Osteocyte (in vitro differentiated cells): Measurements from ENCODE around the gene ZFP69. TPM values are rescaled to one million over a fixed set of nuclear protein-coding genes. Genes with fewer than 3 reads are reported as not detected.
A peak's percentile ranks its signal among the peaks of the same experiment; 100 is the strongest.

ENCODE experiments used
- DNase-seq: peaks from one replicate; pipeline ENCODE4 v3.0.0; 2021; ENCODE audit warnings: mixed read lengths; ENCODE audit not compliant: unreplicated experiment; ENCODE audit errors: extremely low spot score
- H3K27ac Mint-ChIP-seq: one replicate; pipeline ENCODE4 v1.8.0; 2021; ENCODE audit warnings: mild to moderate bottlenecking, mixed read lengths; ENCODE audit not compliant: unreplicated experiment
- H3K27me3 Mint-ChIP-seq: one replicate; pipeline ENCODE4 v1.8.0; 2021; ENCODE audit warnings: mixed read lengths; ENCODE audit not compliant: unreplicated experiment
- H3K36me3 Mint-ChIP-seq: one replicate; pipeline ENCODE4 v1.8.0; 2021; ENCODE audit warnings: mixed read lengths; ENCODE audit not compliant: unreplicated experiment
- H3K4me1 Mint-ChIP-seq: one replicate; pipeline ENCODE4 v1.8.0; 2021; ENCODE audit warnings: mixed read lengths; ENCODE audit not compliant: unreplicated experiment
- H3K4me3 Mint-ChIP-seq: one replicate; pipeline ENCODE4 v1.8.0; 2021; ENCODE audit warnings: mild to moderate bottlenecking, moderate library complexity, mixed read lengths; ENCODE audit not compliant: unreplicated experiment
- H3K9me3 Mint-ChIP-seq: one replicate; pipeline ENCODE4 v1.8.0; 2021; ENCODE audit warnings: mixed read lengths; ENCODE audit not compliant: unreplicated experiment
- long read RNA-seq: library from polyadenylated mRNA; unstranded; transcript quantifications from one replicate; pipeline ENCODE4 v2.0.0, GENCODE V29; 2021
- total RNA-seq: library from RNA; stranded (reverse); gene quantifications from 2 replicates; pipeline ENCODE4 v1.2.1, GENCODE V29; 2021
- TF ChIP-seq, protein P1 (sequence below): fragments of 200-600 bp; sonication (generic); IDR thresholded peaks from 2 replicates; pipeline ENCODE4 v1.5.0; 2021; ENCODE audit warnings: antibody characterized with exemption, mild to moderate bottlenecking, moderate library complexity

ZFP69 gene
- total RNA-seq = 3.7 and 4.9 TPM in 2 replicates
- long read RNA-seq, partial matches to known transcripts = 1 of 3 reads
- long read RNA-seq, other reads (novel, unspliced or antisense) = 2 of 3 reads

DNA sequence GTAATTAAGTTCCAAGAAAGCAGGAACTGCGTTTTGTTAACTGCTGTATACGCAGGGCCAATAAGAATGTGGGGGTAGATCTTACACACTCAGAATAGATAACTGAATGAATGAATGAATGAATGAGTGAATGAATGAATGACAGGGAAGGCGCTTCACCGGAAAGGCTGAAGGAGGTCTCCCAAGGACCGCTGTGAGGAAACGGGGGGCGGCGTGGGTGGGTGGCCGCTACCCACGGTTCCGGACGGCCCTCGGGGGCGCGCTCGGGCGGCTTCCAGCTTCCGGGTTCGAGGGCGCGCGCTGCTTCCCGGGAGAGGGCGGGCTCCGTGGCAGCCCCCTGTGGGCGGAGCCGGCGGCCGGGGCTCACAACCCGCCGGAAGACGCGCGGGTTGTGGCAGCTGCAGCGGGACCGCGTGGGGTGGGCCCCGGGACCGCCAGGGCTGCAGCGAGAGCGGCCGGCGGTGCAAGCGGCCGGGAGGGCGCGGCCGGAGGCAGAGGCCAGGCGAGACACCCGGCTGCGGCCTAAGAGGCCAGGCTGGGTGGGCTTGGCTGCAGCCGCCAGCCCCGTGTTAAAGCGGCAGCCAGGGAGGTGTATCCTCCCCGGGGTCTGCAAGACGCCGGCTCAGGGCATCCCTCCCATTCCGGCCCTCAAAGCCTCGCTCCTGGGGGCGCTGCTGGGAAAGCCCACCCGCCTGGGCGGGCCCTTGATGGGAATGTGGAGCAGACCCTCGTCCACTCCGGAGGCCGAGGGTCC lies at the start of gene ZFP69:
TSS of gene ZFP69 (plus strand) at position 367 of the 754 bp plus-strand sequence. CDS start 2,072 bp downstream, outside the sequence.
- Mint-ChIP-seq H3K9me3 (peaks cover 24% of the 10 kb centered on the region), H3K27ac (peak within 1 kb of the TSS; percentile 54), H3K27me3 (no peaks in the 10 kb centered on the region), H3K4me3 (peak within 1 kb of the TSS; percentile 83), H3K4me1 (peaks cover 16% of the 10 kb centered on the region), H3K36me3 (peaks cover 19% of the 10 kb centered on the region)
- TF ChIP-seq, protein P1, sequence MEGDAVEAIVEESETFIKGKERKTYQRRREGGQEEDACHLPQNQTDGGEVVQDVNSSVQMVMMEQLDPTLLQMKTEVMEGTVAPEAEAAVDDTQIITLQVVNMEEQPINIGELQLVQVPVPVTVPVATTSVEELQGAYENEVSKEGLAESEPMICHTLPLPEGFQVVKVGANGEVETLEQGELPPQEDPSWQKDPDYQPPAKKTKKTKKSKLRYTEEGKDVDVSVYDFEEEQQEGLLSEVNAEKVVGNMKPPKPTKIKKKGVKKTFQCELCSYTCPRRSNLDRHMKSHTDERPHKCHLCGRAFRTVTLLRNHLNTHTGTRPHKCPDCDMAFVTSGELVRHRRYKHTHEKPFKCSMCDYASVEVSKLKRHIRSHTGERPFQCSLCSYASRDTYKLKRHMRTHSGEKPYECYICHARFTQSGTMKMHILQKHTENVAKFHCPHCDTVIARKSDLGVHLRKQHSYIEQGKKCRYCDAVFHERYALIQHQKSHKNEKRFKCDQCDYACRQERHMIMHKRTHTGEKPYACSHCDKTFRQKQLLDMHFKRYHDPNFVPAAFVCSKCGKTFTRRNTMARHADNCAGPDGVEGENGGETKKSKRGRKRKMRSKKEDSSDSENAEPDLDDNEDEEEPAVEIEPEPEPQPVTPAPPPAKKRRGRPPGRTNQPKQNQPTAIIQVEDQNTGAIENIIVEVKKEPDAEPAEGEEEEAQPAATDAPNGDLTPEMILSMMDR = peak; percentile 8
- DNase-seq = peak; percentile 88

DNA sequence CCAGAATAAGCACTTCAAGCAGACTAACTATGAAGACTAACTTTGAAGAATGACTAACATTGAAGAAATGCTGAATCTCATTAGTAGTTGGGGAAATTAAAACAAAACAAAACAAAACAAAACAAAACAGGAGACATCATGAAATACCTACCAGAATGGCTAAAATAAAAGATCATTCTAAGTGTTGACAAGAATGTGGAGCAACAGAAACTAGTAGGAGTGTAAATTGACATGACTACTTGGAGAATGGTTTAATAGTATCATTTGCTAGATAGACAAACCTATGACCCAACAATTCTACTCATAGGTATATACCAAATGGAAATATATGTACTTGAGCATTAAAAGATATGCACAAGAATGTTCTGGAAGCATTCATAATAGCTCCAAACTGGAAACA lies 45.7 kb upstream of the ZFP69 start:
- H3K9me3 Mint-ChIP-seq = no peaks in the 10 kb centered on the region
- no peak for DNase-seq
- H3K4me3 Mint-ChIP-seq = no peak overlapping the region
- no peaks in the 10 kb centered on the region for H3K27me3 Mint-ChIP-seq
- no peak overlapping the region for H3K27ac Mint-ChIP-seq
- H3K4me1 Mint-ChIP-seq = peaks cover 10% of the 10 kb centered on the region
- TF ChIP-seq, protein P1 = no peak
- H3K36me3 Mint-ChIP-seq = peaks cover 4% of the 10 kb centered on the region

DNA sequence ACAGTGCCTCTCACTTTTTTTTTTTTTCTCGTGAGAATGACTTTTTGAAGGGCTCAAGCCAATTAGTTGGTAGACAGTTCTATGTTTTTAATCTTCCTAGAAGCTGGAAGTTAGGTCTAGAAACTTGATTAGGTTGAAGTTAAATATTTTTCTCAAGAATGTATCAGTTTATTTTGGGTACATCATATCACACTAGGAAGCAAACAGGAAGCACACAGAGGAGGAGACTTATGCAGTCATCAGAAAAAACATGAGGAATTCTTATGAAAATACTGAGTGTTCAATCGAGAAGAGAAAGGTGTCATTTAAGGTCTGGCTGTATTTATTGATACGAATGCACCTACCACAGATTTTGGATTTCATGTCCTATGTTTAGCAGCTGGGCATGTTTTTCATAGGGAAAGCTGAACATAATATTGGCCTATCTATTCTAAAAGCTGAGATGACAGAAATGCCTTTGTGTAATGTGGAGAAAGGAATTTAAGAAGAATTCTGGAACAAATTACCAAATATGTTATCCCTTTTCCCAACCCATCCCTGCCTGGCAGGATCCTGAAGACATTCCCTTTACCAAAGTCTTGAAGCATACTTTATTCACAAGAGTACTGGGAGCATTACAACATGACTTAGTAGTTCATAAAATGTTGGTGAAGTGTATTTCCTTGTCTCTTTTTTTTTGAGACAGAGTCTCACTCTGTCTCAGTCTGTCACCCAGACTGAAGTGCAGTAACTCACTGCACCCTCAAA lies 44.3 kb upstream of the ZFP69 start:
- TF ChIP-seq, protein P1 = no peak
- Mint-ChIP-seq H3K4me1 (peaks cover 10% of the 10 kb centered on the region), H3K9me3 (no peaks in the 10 kb centered on the region), H3K27me3 (no peaks in the 10 kb centered on the region), H3K36me3 (no peaks in the 10 kb centered on the region), H3K27ac (no peak overlapping the region), H3K4me3 (no peak overlapping the region)
- no peak for DNase-seq

GRCh38 chr1:40435471-40435870 lies 41.6 kb upstream of the ZFP69 start:
- Mint-ChIP-seq H3K27me3 (no peaks in the 10 kb centered on the region), H3K36me3 (no peaks in the 10 kb centered on the region), H3K27ac (no peak overlapping the region), H3K9me3 (no peaks in the 10 kb centered on the region), H3K4me1 (peaks cover 10% of the 10 kb centered on the region), H3K4me3 (no peak overlapping the region)
- no peak for DNase-seq
- TF ChIP-seq, protein P1 = no peak

DNA sequence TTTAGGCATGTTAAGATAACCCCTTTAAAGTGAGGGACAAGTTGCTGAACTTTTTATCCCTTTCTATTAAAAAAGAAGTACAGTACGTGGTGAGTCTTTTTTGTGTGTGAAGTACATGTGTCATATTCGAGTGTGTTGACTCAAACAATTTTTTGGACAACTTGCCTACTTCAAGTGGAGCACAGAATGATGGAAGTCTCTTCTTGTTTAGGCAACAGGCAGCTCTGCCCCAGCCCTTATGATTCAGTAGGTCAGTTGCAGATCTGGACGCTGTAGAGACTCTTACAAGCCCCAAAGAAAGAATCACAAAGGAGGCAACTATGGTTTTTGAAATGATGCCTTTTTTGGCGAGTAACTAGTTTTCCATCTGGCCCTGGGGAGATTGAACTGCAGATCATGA lies 41.2 kb upstream of the ZFP69 start:
- no peaks in the 10 kb centered on the region for H3K9me3 Mint-ChIP-seq

More for the DNA sequence above, 41.2 kb upstream of the ZFP69 start:
- Mint-ChIP-seq H3K4me3 (no peak overlapping the region), H3K4me1 (peaks cover 10% of the 10 kb centered on the region), H3K36me3 (no peaks in the 10 kb centered on the region), H3K27ac (no peak overlapping the region), H3K27me3 (no peaks in the 10 kb centered on the region)
- no peak for DNase-seq
- TF ChIP-seq, protein P1 = no peak
